ENCODE results near the gene MAST4.
"Not testable (repeated sequence)": the region's sequence is repeated elsewhere in the genome, so short reads cannot be mapped to it uniquely, and the experiment has no call there.

MAST4 gene

GRCh38 chr5:67119010-67119409, 522.8 kb downstream of the MAST4 start:
- DNase-seq (ENCODE audit: low read depth): no peak
- H3K4me3 ChIP-seq (ENCODE audit: low read depth, low read length): no peak overlapping the region
- in situ Hi-C loops (cut with HindIII; ENCODE audit: low sequenced_read_pairs): no loop called here
- no peak for TF ChIP-seq CTCF (IDR thresholded peaks at IDR 0.05; ENCODE audit: low read depth, low read length, missing control alignments)

- in situ Hi-C loops (cut with HindIII; ENCODE audit: low sequenced_read_pairs): no loop called here
- no peak for DNase-seq (ENCODE audit: low read depth)
- H3K4me3 ChIP-seq (ENCODE audit: low read depth, low read length): no peak overlapping the region
- no peak for TF ChIP-seq CTCF (IDR thresholded peaks at IDR 0.05; ENCODE audit: low read depth, low read length, missing control alignments)
Measured at GRCh38 chr5:67120032-67120431, 523.8 kb downstream of the MAST4 start.

GRCh38 chr5:67123819-67124218, 527.6 kb downstream of the MAST4 start:
- H3K4me3 ChIP-seq (ENCODE audit: low read depth, low read length): no peak overlapping the region
- TF ChIP-seq CTCF (IDR thresholded peaks at IDR 0.05; ENCODE audit: low read depth, low read length, missing control alignments): no peak
- no peak for DNase-seq (ENCODE audit: low read depth)
- in situ Hi-C loops (cut with HindIII; ENCODE audit: low sequenced_read_pairs): no loop called here

GRCh38 chr5:67124556-67124955, 528.4 kb downstream of the MAST4 start:
- no peak overlapping the region for H3K4me3 ChIP-seq (ENCODE audit: low read depth, low read length)
- in situ Hi-C loops (cut with HindIII; ENCODE audit: low sequenced_read_pairs): no loop called here
- DNase-seq (ENCODE audit: low read depth): no peak
- no peak for TF ChIP-seq CTCF (IDR thresholded peaks at IDR 0.05; ENCODE audit: low read depth, low read length, missing control alignments)

GRCh38 chr5:67127347-67127895, 531.2 kb downstream of the MAST4 start:
- in situ Hi-C loops (cut with HindIII; ENCODE audit: low sequenced_read_pairs); DNase-seq (ENCODE audit: low read depth); H3K4me3 ChIP-seq (ENCODE audit: low read depth, low read length): not testable (repeated sequence)

GRCh38 chr5:67129768-67130167, 533.6 kb downstream of the MAST4 start:
- H3K4me3 ChIP-seq (ENCODE audit: low read depth, low read length): no peak overlapping the region
- no peak for DNase-seq (ENCODE audit: low read depth)
- no peak for TF ChIP-seq CTCF (IDR thresholded peaks at IDR 0.05; ENCODE audit: low read depth, low read length, missing control alignments)
- in situ Hi-C loops (cut with HindIII; ENCODE audit: low sequenced_read_pairs): no loop called here

- no peak for DNase-seq (ENCODE audit: low read depth)
- no peak for TF ChIP-seq CTCF (IDR thresholded peaks at IDR 0.05; ENCODE audit: low read depth, low read length, missing control alignments)
- in situ Hi-C loops (cut with HindIII; ENCODE audit: low sequenced_read_pairs): no loop called here
- no peak overlapping the region for H3K4me3 ChIP-seq (ENCODE audit: low read depth, low read length)
Measured at GRCh38 chr5:67133217-67133616, 537.0 kb downstream of the MAST4 start.
